WTC11 (cell line): Measurements from ENCODE around the gene ZNF804B. TPM values are rescaled to one million over a fixed set of nuclear protein-coding genes. Genes with fewer than 3 reads are reported as not detected.
A peak's percentile ranks its signal among the peaks of the same experiment; 100 is the strongest.

Experiments
- ATAC-seq: fragments of 200-7000 bp; cut with Tn5 transposase; 2 replicates; pipeline ENCODE4 v1.10.0; 2021; ENCODE audit warnings: mild to moderate bottlenecking, moderate library complexity
- Bru-seq: library from RNA; stranded (reverse); fragments of 400-500 nt; gene quantifications from one replicate; lab custom pipeline; 2021; lab: Mats Ljungman, UMichigan
- CTCF ChIA-PET: fragments of 300-600 bp; sonication (Branson Sonifier 250); formaldehyde crosslinking; loops from one replicate; lab custom pipeline; 2021; ENCODE audit warnings: antibody characterized with exemption; lab: Charles Lee
- POLR2A ChIA-PET: fragments of 350-600 bp; sonication (Branson Sonifier 250); formaldehyde crosslinking; loops from one replicate; lab custom pipeline; 2021; ENCODE audit warnings: antibody characterized with exemption; lab: Charles Lee
- DNase-seq: peaks from one replicate; pipeline ENCODE4 v3.0.0; 2021; ENCODE audit warnings: low spot score
- H3K27ac Mint-ChIP-seq: 2 replicates; pipeline ENCODE4 v1.8.0; 2021; ENCODE audit warnings: mixed read lengths
- H3K27me3 Mint-ChIP-seq: 2 replicates; pipeline ENCODE4 v1.8.0; 2021; ENCODE audit warnings: low read depth, mild to moderate bottlenecking, moderate library complexity, mixed read lengths
- H3K36me3 Mint-ChIP-seq: 2 replicates; pipeline ENCODE4 v1.8.0; 2021; ENCODE audit warnings: mixed read lengths
- H3K4me1 Mint-ChIP-seq: 2 replicates; pipeline ENCODE4 v1.8.0; 2022; ENCODE audit warnings: mixed read lengths
- H3K4me3 Mint-ChIP-seq: 2 replicates; pipeline ENCODE4 v1.8.0; 2021; ENCODE audit warnings: mild to moderate bottlenecking, moderate library complexity, mixed read lengths
- H3K9me3 Mint-ChIP-seq: 2 replicates; pipeline ENCODE4 v1.8.0; 2021; ENCODE audit warnings: mixed read lengths
- AFF4 ChIP-seq: sonication (generic); formaldehyde crosslinking; IDR thresholded peaks from 2 replicates; pipeline ENCODE4 v1.8.1; 2023; ENCODE audit warnings: mild to moderate bottlenecking, missing genetic modification reagents, borderline replicate concordance
- ATF1 ChIP-seq: sonication (generic); formaldehyde crosslinking; IDR thresholded peaks from 2 replicates; pipeline ENCODE4 v1.8.1; 2023; ENCODE audit warnings: mild to moderate bottlenecking, moderate library complexity, missing genetic modification reagents
- E2F1 ChIP-seq: sonication (generic); formaldehyde crosslinking; IDR thresholded peaks from 2 replicates; pipeline ENCODE4 v1.8.0; 2022; ENCODE audit warnings: mild to moderate bottlenecking, missing genetic modification reagents
- E2F4 ChIP-seq: sonication (generic); formaldehyde crosslinking; IDR thresholded peaks from 2 replicates; pipeline ENCODE4 v1.8.1; 2022; ENCODE audit warnings: low read depth, mild to moderate bottlenecking, moderate library complexity, missing genetic modification reagents, borderline replicate concordance
- ELF4 ChIP-seq: sonication (generic); formaldehyde crosslinking; IDR thresholded peaks from 2 replicates; pipeline ENCODE4 v1.8.1; 2022; ENCODE audit warnings: low read depth, mild to moderate bottlenecking, moderate library complexity, missing genetic modification reagents
- ETV6 ChIP-seq: sonication (generic); formaldehyde crosslinking; IDR thresholded peaks from 2 replicates; pipeline ENCODE4 v1.8.1; 2022; ENCODE audit warnings: mild to moderate bottlenecking, missing genetic modification reagents
- FOXP1 ChIP-seq: sonication (generic); formaldehyde crosslinking; IDR thresholded peaks from 2 replicates; pipeline ENCODE4 v1.8.0; 2022; ENCODE audit warnings: missing genetic modification reagents, mild to moderate bottlenecking, moderate library complexity, borderline replicate concordance
- GRHL2 ChIP-seq: fragments of 250-450 bp; sonication (Bioruptor Pico); IDR thresholded peaks from 2 replicates; pipeline ENCODE4 v1.8.0; 2022; ENCODE audit warnings: mild to moderate bottlenecking, moderate library complexity; ENCODE audit not compliant: insufficient replicate concordance, severe bottlenecking
- HMGXB4 ChIP-seq: sonication (generic); formaldehyde crosslinking; IDR thresholded peaks from 2 replicates; pipeline ENCODE4 v1.8.1; 2023; ENCODE audit warnings: mild to moderate bottlenecking, moderate library complexity, missing genetic modification reagents
- JUN ChIP-seq: sonication (generic); formaldehyde crosslinking; IDR thresholded peaks from 2 replicates; pipeline ENCODE4 v1.8.0; 2023; ENCODE audit warnings: mild to moderate bottlenecking, missing genetic modification reagents
- MAX ChIP-seq: sonication (generic); formaldehyde crosslinking; IDR thresholded peaks from 2 replicates; pipeline ENCODE4 v1.8.0; 2022; ENCODE audit warnings: mild to moderate bottlenecking, missing genetic modification reagents
- MLX ChIP-seq: sonication (generic); formaldehyde crosslinking; IDR thresholded peaks from 2 replicates; pipeline ENCODE4 v1.8.1; 2023; ENCODE audit warnings: mild to moderate bottlenecking, missing genetic modification reagents, moderate library complexity
- NR1H2 ChIP-seq: sonication (generic); formaldehyde crosslinking; IDR thresholded peaks from 2 replicates; pipeline ENCODE4 v1.9.0; 2021; ENCODE audit warnings: mild to moderate bottlenecking, moderate library complexity, missing genetic modification reagents
- NR2C2 ChIP-seq: sonication (generic); formaldehyde crosslinking; IDR thresholded peaks from 2 replicates; pipeline ENCODE4 v1.8.0; 2022; ENCODE audit warnings: mild to moderate bottlenecking, missing genetic modification reagents
- OVOL2 ChIP-seq: fragments of 250-450 bp; sonication (Bioruptor Pico); IDR thresholded peaks from 2 replicates; pipeline ENCODE4 v1.9.0; 2021; ENCODE audit warnings: mild to moderate bottlenecking, borderline replicate concordance
- SMAD3 ChIP-seq: sonication (generic); formaldehyde crosslinking; IDR thresholded peaks from 2 replicates; pipeline ENCODE4 v1.8.0; 2022; ENCODE audit warnings: missing genetic modification reagents, mild to moderate bottlenecking, borderline replicate concordance
- SMAD4 ChIP-seq: sonication (generic); formaldehyde crosslinking; IDR thresholded peaks from 2 replicates; pipeline ENCODE4 v1.8.0; 2022; ENCODE audit warnings: mild to moderate bottlenecking, missing genetic modification reagents
- TEAD1 ChIP-seq: sonication (generic); formaldehyde crosslinking; IDR thresholded peaks from 2 replicates; pipeline ENCODE4 v1.8.0; 2022; ENCODE audit warnings: mild to moderate bottlenecking, missing genetic modification reagents
- TEAD4 ChIP-seq: sonication (generic); formaldehyde crosslinking; IDR thresholded peaks from 2 replicates; pipeline ENCODE4 v1.8.0; 2022; ENCODE audit warnings: mild to moderate bottlenecking, missing genetic modification reagents
- USF2 ChIP-seq: sonication (generic); formaldehyde crosslinking; IDR thresholded peaks from 2 replicates; pipeline ENCODE4 v1.8.1; 2023; ENCODE audit warnings: mild to moderate bottlenecking, missing genetic modification reagents, moderate library complexity
- ZBTB43 ChIP-seq: sonication (generic); formaldehyde crosslinking; IDR thresholded peaks from 2 replicates; pipeline ENCODE4 v1.8.1; 2023; ENCODE audit warnings: mild to moderate bottlenecking, missing genetic modification reagents
- ZNF121 ChIP-seq: sonication (generic); formaldehyde crosslinking; IDR thresholded peaks from 2 replicates; pipeline ENCODE4 v1.8.0; 2023; ENCODE audit warnings: missing genetic modification reagents
- ZNF232 ChIP-seq: sonication (generic); formaldehyde crosslinking; IDR thresholded peaks from 2 replicates; pipeline ENCODE4 v1.8.0; 2022; ENCODE audit warnings: mild to moderate bottlenecking, missing genetic modification reagents
- ZNF317 ChIP-seq: sonication (generic); formaldehyde crosslinking; IDR thresholded peaks from 2 replicates; pipeline ENCODE4 v1.8.1; 2023; ENCODE audit warnings: low read depth, mild to moderate bottlenecking, moderate library complexity, missing genetic modification reagents, borderline replicate concordance
- long read RNA-seq, 3 experiments: library from RNA in 1 of 3; library from capped mRNA in 1 of 3; library from polyadenylated mRNA in 1 of 3; unstranded in 2 of 3; stranded (forward) in 1 of 3; transcript quantifications; one replicate each; pipeline ENCODE4 v2.0.0, GENCODE V29; 2021
- total RNA-seq: library from RNA; stranded (reverse); gene quantifications from 3 replicates; pipeline ENCODE4 v1.2.3, GENCODE V29; 2021

The ZNF804B gene
- total RNA-seq (0.04 TPM in 1 of 3 replicates, not detected in the others), Bru-seq, nascent RNA (percentile 8 among the genes with signal in this experiment)
- long read RNA-seq, experiment 1: 0 reads
- long read RNA-seq, experiment 2: 0 reads
- long read RNA-seq, experiment 3: 0 reads

- no peaks in the 10 kb centered on the region for H3K9me3 Mint-ChIP-seq
- peaks cover 7% of the 10 kb centered on the region for H3K4me1 Mint-ChIP-seq
- DNase-seq (peak; percentile 74), ATAC-seq (peak; percentile 80)
- no peak within 1 kb of the TSS for H3K27ac Mint-ChIP-seq
- ChIA-PET POLR2A (no interaction called here), CTCF (interaction anchor here (0.6 to 3.1 kb wide), 6 partner anchors 15 to 1012 kb away, joined by 4 to 8 read pairs (median 6); no protein-coding TSS in a partner anchor)
- no peaks in the 10 kb centered on the region for H3K36me3 Mint-ChIP-seq
- peak within 1 kb of the TSS; percentile 77 for H3K4me3 Mint-ChIP-seq
- H3K27me3 Mint-ChIP-seq: peaks cover 53% of the 10 kb centered on the region
- TF ChIP-seq MLX (CRISPR knock-in tag): no peak
- no peak for TF ChIP-seq JUN
- no peak; the same call in 1 of the 2 replicates for TF ChIP-seq FOXP1 (CRISPR knock-in tag)
- peak; percentile 89 for TF ChIP-seq MAX (CRISPR knock-in tag)
- no peak for TF ChIP-seq SMAD3 (CRISPR knock-in tag)
- TF ChIP-seq NR1H2 (CRISPR knock-in tag): no peak
- TF ChIP-seq NR2C2 (CRISPR knock-in tag): no peak
- 0 out of 2 replicates have a peak, but pooled peaks have one; percentile 37 for TF ChIP-seq ZBTB43 (CRISPR knock-in tag)
- no peak for TF ChIP-seq SMAD4 (CRISPR knock-in tag)
- TF ChIP-seq AFF4: no peak
- no peak for TF ChIP-seq TEAD1
- 0 out of 2 replicates have a peak, but pooled peaks have one; percentile 40 for TF ChIP-seq ATF1 (CRISPR knock-in tag)
- TF ChIP-seq ZNF121: no peak
- no peak for TF ChIP-seq USF2
- no peak for TF ChIP-seq E2F4
- TF ChIP-seq ZNF232 (CRISPR knock-in tag): 0 out of 2 replicates have a peak, but pooled peaks have one; percentile 39
- TF ChIP-seq HMGXB4 (CRISPR knock-in tag): peak; percentile 90; the same call in 1 of the 2 replicates
- 0 out of 2 replicates have a peak, but pooled peaks have one; percentile 40 for TF ChIP-seq ETV6
- no peak for TF ChIP-seq GRHL2
- no peak for TF ChIP-seq E2F1 (CRISPR knock-in tag)
- no peak for TF ChIP-seq OVOL2
- TF ChIP-seq TEAD4 (CRISPR knock-in tag): 0 out of 2 replicates have a peak, but pooled peaks have one; percentile 7
- TF ChIP-seq ELF4 (CRISPR knock-in tag): peak; percentile 84; the same call in 1 of the 2 replicates
- TF ChIP-seq ZNF317 (CRISPR knock-in tag): 0 out of 2 replicates have a peak, but pooled peaks have one; percentile 9
Measured at GRCh38 chr7:88759230-88760135, at the start of gene ZNF804B. Gene ZNF804B, plus strand, starts transcription at chr7:88759700. Its CDS starts 277 bp downstream, at chr7:88759977.
